Endothelial cell (in vitro differentiated cells): ENCODE data around the gene SOX6. TPM values are rescaled to one million over a fixed set of nuclear protein-coding genes. Genes with fewer than 3 reads are reported as not detected.

Source experiments
- DNase-seq: peaks from one replicate; pipeline ENCODE4 v3.0.0; 2021; ENCODE audit warnings: low spot score
- H3K27ac Mint-ChIP-seq: one replicate; pipeline ENCODE4 v1.8.0; 2021; ENCODE audit warnings: mixed read lengths, inconsistent platforms; ENCODE audit not compliant: unreplicated experiment
- H3K27me3 Mint-ChIP-seq: one replicate; pipeline ENCODE4 v1.8.0; 2021; ENCODE audit warnings: mild to moderate bottlenecking, moderate library complexity, mixed read lengths, inconsistent platforms; ENCODE audit not compliant: unreplicated experiment
- H3K36me3 Mint-ChIP-seq: one replicate; pipeline ENCODE4 v1.8.0; 2021; ENCODE audit warnings: mild to moderate bottlenecking, low read depth, mixed read lengths, inconsistent platforms; ENCODE audit not compliant: unreplicated experiment
- H3K4me1 Mint-ChIP-seq: one replicate; pipeline ENCODE4 v1.8.0; 2021; ENCODE audit warnings: mild to moderate bottlenecking, mixed read lengths, inconsistent platforms; ENCODE audit not compliant: unreplicated experiment
- H3K4me3 Mint-ChIP-seq: one replicate; pipeline ENCODE4 v1.8.0; 2021; ENCODE audit warnings: mild to moderate bottlenecking, mixed read lengths, inconsistent platforms; ENCODE audit not compliant: unreplicated experiment
- H3K9me3 Mint-ChIP-seq: one replicate; pipeline ENCODE4 v1.8.0; 2021; ENCODE audit warnings: mixed read lengths, inconsistent platforms; ENCODE audit not compliant: unreplicated experiment
- CTCF ChIP-seq: fragments of 200-600 bp; sonication (generic); IDR thresholded peaks from one replicate; pipeline ENCODE4 v1.5.0; 2021; ENCODE audit warnings: antibody characterized with exemption; ENCODE audit not compliant: unreplicated experiment
- total RNA-seq: library from RNA; stranded (reverse); fragmentation: NEBNext Ultra II Directional; extraction: Animal tissue kit (Norgen Biotek cat#: 25700); gene quantifications from one replicate; pipeline ENCODE4 v1.2.1, GENCODE V29; 2021; ENCODE audit not compliant: unreplicated experiment

The SOX6 gene
- total RNA-seq, 1 donor from 2014 or later: 21.0 TPM

- Mint-ChIP-seq H3K27ac (no peak overlapping the region), H3K4me1 (peaks cover 15% of the 10 kb centered on the region), H3K4me3 (no peak overlapping the region), H3K36me3 (no peaks in the 10 kb centered on the region), H3K27me3 (no peaks in the 10 kb centered on the region), H3K9me3 (no peaks in the 10 kb centered on the region)
- DNase-seq: no peak
- TF ChIP-seq CTCF: no peak
Measured at GRCh38 chr11:16363706-16364105, 7.4 kb upstream of the SOX6 start.

GRCh38 chr11:16361108-16361865 is 4.9 kb upstream of the SOX6 start:
- Mint-ChIP-seq H3K9me3 (no peaks in the 10 kb centered on the region), H3K4me1 (peaks cover 22% of the 10 kb centered on the region)

GRCh38 chr11:16359369-16359768 is 3.0 kb upstream of the SOX6 start:
- Mint-ChIP-seq H3K27ac (no peak overlapping the region), H3K4me3 (no peak overlapping the region), H3K9me3 (no peaks in the 10 kb centered on the region), H3K4me1 (peaks cover 27% of the 10 kb centered on the region), H3K36me3 (no peaks in the 10 kb centered on the region), H3K27me3 (no peaks in the 10 kb centered on the region)
- DNase-seq: no peak
- no peak for TF ChIP-seq CTCF

More at GRCh38 chr11:16361108-16361865, 4.9 kb upstream of the SOX6 start:
- no peak for DNase-seq
- Mint-ChIP-seq H3K27ac (peak overlapping the region; percentile 33), H3K36me3 (no peaks in the 10 kb centered on the region), H3K4me3 (no peak overlapping the region), H3K27me3 (no peaks in the 10 kb centered on the region)
- no peak for TF ChIP-seq CTCF

GRCh38 chr11:16358726-16359125 is 2.4 kb upstream of the SOX6 start:
- H3K9me3 Mint-ChIP-seq: no peaks in the 10 kb centered on the region
- peaks cover 27% of the 10 kb centered on the region for H3K4me1 Mint-ChIP-seq
- no peak overlapping the region for H3K27ac Mint-ChIP-seq
- no peaks in the 10 kb centered on the region for H3K36me3 Mint-ChIP-seq
- no peak overlapping the region for H3K4me3 Mint-ChIP-seq
- DNase-seq: no peak
- no peak for TF ChIP-seq CTCF
- H3K27me3 Mint-ChIP-seq: no peaks in the 10 kb centered on the region

- Mint-ChIP-seq H3K27ac (no peak overlapping the region), H3K9me3 (no peaks in the 10 kb centered on the region), H3K27me3 (no peaks in the 10 kb centered on the region), H3K4me3 (no peak overlapping the region), H3K36me3 (no peaks in the 10 kb centered on the region), H3K4me1 (peaks cover 30% of the 10 kb centered on the region)
- no peak for DNase-seq
- TF ChIP-seq CTCF: no peak
Measured at GRCh38 chr11:16357775-16358174, 1.4 kb upstream of the SOX6 start.
